HG03469 (cell line): Measurements from ENCODE around the gene ZNF678.
A peak's percentile ranks its signal among the peaks of the same experiment; 100 is the strongest.

Experiments used
- ATAC-seq: cut with Tn5 transposase; IDR thresholded peaks from one replicate; pipeline ENCODE4 v1.9.1; 2021; ENCODE audit warnings: mild to moderate bottlenecking, moderate library complexity, moderate number of reproducible peaks; ENCODE audit not compliant: unreplicated experiment

Gene ZNF678

GRCh38 chr1:227563324-227564201 lies at the start of gene ZNF678:
ZNF678 (plus strand) TSS chr1:227563556; CDS start chr1:227650992, 87,436 bp downstream.
- ATAC-seq = peak; percentile 85

DNA sequence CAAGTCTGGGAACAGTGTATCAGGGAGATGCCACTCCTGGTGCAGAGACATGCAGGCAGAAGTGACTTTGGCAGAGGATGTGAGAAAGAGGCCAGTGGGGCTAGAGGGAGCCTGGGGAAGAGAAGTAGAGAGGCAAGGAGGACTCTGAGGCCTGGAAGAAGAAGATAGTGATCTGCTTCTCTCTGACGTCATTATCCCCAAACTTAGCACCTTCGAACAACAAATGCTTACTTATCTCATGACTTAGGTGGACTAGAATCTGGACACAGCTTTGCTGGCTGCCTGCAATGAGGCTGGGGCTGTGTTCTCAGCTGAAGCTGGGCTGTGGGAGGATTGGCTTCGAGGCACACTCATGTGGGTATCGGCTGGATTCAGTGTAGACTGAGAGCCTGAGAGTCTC lies 44.5 kb upstream of the ZNF678 start:
- ATAC-seq = no peak

GRCh38 chr1:227521782-227522181 lies 41.6 kb upstream of the ZNF678 start:
- no peak for ATAC-seq

- no peak for ATAC-seq
These were observed 36.8 kb upstream of the ZNF678 start for GRCh38 chr1:227526524-227526923.

DNA sequence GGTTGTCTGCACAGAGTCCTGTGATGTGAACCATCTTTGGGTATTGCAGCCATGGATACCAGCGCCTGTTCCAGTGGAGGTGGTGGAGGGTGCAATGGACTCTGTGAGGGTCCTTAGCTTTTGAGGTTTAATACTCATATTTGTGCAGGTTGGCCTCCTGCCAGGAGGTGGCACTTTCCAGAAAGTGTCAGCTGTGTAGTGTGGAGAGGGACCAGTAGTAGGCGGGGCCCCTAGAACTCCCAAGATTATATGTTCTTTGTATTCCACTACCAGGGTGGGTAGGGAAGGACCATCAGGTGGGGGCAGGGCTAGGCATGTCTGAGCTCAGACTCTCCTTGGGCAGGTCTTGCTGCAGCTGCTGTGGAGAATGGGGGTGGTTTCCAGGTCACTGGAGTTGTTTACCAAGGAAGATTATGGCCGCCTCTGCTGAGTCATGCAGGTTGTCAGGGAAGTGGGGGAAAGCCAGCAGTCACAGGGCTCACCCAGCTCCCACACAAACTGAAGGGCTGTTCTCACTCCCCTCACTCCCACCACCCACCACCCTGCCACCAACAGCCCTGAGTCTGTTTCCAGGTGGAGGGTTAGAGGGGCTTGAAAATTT lies 31.2 kb upstream of the ZNF678 start:
- no peak for ATAC-seq

DNA sequence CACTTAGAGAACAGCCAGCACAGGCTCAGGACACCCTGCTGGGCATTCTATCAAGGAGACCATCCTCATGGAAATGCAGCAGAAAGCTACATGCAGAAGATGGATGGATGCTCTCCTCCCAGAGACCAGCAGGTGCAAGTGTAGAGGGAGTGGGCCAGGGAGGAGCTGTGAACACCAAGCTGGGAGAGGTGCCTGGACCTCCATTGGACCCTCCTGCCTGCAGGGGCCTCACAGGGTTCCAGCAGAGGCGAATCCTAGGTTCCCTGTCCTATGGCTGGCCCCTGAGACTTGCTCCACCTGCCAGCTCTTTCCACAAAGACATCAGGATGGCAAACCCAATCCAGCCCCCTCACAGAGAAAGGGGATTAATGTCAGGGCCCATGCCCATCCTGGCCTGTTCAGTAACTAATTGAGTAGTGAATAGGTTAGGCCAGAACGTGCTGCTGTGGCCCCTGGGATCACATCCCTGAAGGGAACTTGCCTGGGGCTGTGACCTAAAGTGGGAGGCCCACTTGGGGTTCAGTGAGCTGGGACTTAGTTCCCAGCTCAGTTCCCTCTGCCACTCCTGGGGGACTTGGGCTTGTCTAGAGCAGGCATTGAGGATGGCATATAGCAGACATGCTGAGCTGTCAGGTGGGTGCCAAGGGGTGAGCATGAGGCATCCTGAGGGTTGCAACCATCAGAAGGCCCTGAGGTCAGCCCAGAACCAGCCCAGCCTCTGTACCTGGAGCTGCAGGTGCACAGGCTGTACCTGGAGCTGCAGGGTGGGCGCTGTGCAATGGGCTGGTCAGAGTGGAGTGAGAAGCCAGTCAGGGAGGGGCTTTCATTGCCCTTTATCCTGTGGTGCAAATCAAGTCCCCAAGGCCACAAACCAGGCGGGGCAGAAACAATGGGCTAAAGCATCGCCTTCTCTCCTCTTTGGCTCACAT lies 22.9 kb upstream of the ZNF678 start:
- ATAC-seq = no peak

GRCh38 chr1:227541129-227541528 lies 22.2 kb upstream of the ZNF678 start:
- ATAC-seq = no peak

GRCh38 chr1:227541796-227542152 lies 21.6 kb upstream of the ZNF678 start:
- ATAC-seq = peak; percentile 3

DNA sequence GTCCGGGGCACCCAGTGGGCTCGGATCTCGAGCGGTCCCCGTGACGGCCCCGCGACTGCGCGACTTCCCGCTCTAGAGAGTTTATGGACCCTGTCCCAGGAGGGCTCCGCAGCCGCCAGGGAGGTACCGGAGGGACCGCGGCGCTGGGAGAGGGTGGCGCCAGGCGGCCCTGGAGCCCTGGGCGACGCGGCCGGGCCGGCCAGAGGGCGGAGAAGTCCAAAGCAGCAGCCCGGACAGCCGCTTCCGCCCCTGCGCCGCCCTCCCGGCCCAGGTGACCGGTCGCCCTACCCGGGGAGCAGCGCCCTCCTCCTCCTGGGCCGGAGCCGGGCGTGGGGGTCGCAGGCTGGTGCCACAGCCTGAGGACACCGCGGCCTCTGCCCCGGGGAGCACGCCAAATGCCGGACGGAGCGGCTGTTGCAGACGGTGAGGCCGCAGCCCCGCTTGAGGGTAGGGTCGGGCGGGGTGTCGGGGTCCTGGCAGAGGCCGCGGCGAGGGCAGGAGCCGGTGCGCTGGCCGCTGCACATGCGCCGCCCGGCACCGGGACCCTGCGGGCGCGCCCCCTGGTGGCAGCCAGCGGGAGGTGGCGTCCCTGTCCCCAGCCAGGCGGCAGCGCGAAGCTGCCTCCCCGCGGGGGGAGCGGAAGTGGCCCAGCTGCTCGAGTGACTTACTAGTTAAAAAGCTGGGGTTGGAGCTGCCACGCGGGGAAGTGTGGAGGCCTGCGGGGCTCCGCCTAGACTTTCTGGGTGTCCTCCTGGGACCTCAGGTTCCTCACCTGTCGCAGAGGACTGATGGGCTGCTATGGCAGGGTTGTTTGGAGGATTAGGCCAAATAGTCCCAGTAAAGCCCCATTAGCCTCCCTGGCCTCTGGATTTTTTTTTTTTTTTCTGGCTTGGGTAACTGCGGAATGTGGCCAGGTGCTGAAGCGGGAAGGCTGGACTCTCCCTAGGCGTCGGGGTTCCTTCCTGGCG lies 20.9 kb upstream of the ZNF678 start:
- ATAC-seq = peak; percentile 95

DNA sequence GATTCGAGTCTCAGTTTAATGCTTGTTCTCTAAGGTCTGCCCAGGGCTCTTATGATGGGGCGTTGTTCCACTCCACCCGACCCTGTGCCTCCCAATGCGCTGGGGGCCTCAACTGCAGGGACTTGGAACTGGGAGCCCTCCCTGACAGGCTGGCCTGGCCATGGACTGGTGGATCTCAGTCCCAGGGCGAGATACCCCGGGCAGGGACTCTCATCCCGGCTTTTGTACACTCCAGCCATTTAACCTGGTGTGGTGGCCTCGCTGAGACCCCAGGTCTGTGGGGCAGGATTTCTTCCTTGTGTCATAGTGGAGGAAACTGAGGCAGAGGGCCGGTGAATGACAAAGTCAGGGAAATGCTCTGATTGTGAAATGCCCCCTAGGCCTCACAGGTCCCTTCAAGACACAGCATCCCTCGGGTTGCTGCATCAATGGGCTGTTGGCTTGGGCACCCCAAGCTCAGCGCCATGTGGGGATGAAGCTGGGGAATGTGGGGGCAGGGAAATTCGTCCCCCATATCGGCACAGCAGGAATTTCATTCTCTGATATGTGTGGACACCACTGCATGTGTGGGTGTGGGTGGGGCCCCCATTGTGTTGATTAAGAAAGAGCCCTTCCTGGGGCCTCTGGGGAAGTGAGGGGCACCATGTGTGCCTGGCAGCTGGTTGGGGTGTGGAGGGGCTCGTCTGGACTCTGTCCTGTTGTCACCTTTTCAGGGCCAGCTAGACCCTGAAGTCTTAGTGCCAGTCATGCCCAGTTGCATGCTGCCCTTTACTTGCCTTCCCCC lies 19.9 kb upstream of the ZNF678 start:
- no peak for ATAC-seq

GRCh38 chr1:227544067-227545050 lies 19.0 kb upstream of the ZNF678 start:
- ATAC-seq = no peak

- ATAC-seq = no peak
These were observed 18.0 kb upstream of the ZNF678 start for GRCh38 chr1:227545361-227545760.

DNA sequence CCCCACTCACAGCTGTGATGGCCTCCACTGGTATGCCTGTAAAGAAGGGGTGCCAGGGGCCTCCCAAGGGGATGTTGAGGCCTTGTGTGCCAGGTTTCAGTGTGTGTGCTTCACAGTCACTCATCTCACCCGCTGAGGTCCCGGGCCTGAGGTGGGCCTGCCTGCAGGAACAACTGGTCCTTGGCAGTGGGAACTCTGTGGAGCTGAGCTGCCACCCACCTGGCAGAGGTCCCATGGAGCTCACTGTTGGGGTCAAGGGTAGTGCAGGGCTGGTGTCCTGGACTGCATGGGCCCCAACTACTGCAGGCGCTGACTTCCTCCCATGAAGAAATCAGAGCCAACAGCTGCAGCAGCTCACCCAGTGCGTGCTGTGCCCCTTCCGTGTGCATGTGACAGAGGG lies 17.3 kb upstream of the ZNF678 start:
- ATAC-seq = no peak

GRCh38 chr1:227546598-227547309 lies 16.6 kb upstream of the ZNF678 start:
- no peak for ATAC-seq

DNA sequence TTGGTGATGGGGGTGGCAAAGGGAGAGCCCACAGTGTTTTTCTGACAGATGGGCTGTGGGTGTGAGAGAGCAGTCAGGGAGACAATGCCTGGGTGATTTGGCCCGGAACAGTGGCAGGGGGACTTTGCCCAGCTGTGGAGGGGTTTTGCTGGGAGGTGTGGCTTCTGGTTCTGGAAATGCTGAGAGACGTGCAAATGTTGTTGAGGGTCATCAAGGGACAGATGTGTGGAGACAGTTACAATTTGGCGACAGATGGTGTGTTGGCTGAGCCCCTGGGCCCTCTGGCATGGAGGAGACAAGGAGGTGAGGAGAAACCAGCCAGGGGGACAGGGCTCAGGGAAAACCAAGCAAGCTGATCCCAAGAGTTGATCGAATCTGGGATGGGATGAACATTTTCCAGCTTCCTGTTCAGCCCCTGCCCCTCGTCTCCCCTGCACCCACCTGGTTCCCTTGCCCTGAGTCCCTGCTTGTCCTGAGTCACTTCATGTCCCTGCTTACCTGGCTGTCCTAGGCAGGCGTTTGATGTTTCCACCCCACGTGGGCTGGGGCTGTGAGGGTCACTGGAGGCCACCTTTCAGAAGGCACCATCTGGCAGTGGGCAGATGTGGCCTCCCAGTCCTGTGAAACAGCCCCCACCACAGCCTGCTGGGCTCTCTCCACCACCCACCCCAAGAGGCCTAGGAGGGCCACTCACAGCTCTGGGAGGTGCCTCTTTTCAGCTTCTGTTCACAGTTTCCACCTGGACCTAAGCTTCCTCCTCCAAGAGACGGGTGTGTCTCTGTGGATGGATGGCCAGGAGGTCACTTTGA lies 15.8 kb upstream of the ZNF678 start:
- no peak for ATAC-seq

GRCh38 chr1:227548119-227548397 lies 15.3 kb upstream of the ZNF678 start:
- no peak for ATAC-seq

- no peak for ATAC-seq
These were observed 14.9 kb upstream of the ZNF678 start for GRCh38 chr1:227548448-227548847.
